K562 (cell line): ENCODE measurements around the gene TMEM222. TPM values are rescaled to one million over a fixed set of nuclear protein-coding genes. Genes with fewer than 3 reads are reported as not detected.

ENCODE experiments used
- CAMTA2 ChIP-seq: fragments of 250-450 bp; sonication (Bioruptor Pico); conservative IDR thresholded peaks from 2 replicates; pipeline ENCODE4 v1.5.1; 2022
- CUX1 ChIP-seq: fragments of 200-800 bp; sonication (Bioruptor generic); IDR thresholded peaks from 2 replicates; pipeline ENCODE4 v1.6.1; 2016; ENCODE audit warnings: missing genetic modification characterization, missing compliant biosample characterization
- HDAC1 ChIP-seq, 2 experiments: fragments of 450-650 bp; IDR thresholded peaks; 2 replicates each; pipeline ENCODE4 v1.6.1; 2016 to 2017; ENCODE audit warnings: inconsistent platforms in 1 of 2, mild to moderate bottlenecking in 1 of 2, moderate library complexity in 1 of 2
- HIVEP1 ChIP-seq: fragments of 250-450 bp; sonication (Bioruptor Pico); IDR thresholded peaks from 2 replicates; pipeline ENCODE4 v1.4.0; 2020; ENCODE audit warnings: mild to moderate bottlenecking
- SNRNP70 ChIP-seq: fragments of 200-400 bp; formaldehyde crosslinking; optimal IDR thresholded peaks from 2 replicates; pipeline ENCODE3; 2017; ENCODE audit warnings: low read depth, low read length
- TSC22D4 ChIP-seq: fragments of 450-650 bp; IDR thresholded peaks from 2 replicates; pipeline ENCODE4 v1.6.1; 2016; ENCODE audit warnings: missing genetic modification characterization, missing biosample characterization, control low read depth
- U2AF1 ChIP-seq: fragments of 200-400 bp; formaldehyde crosslinking; optimal IDR thresholded peaks from 2 replicates; pipeline ENCODE3; 2017; ENCODE audit warnings: mild to moderate bottlenecking, low read depth, low read length, moderate library complexity
- ZKSCAN1 ChIP-seq: fragments of 150-350 bp; IDR thresholded peaks from 2 replicates; pipeline ENCODE4 v1.6.1; 2016; ENCODE audit warnings: low read depth, low read length
- ZNF239 ChIP-seq: fragments of 250-450 bp; sonication (Bioruptor Pico); IDR thresholded peaks from 2 replicates; pipeline ENCODE4 v1.4.0; 2020; ENCODE audit warnings: mild to moderate bottlenecking
- ZNF277 ChIP-seq: fragments of 250-450 bp; sonication (Bioruptor Pico); IDR thresholded peaks from 2 replicates; pipeline ENCODE4 v1.8.0; 2022; ENCODE audit warnings: inconsistent platforms, mild to moderate bottlenecking, moderate library complexity, borderline replicate concordance
- ZNF311 ChIP-seq: fragments of 250-450 bp; sonication (Bioruptor Pico); IDR thresholded peaks from 2 replicates; pipeline ENCODE4 v1.4.0; 2020; ENCODE audit warnings: mild to moderate bottlenecking, moderate library complexity
- ZNF316 ChIP-seq: fragments of 450-650 bp; IDR thresholded peaks from 2 replicates; pipeline ENCODE4 v1.6.1; 2016
- ZNF778 ChIP-seq: fragments of 450-650 bp; formaldehyde crosslinking; IDR thresholded peaks from 2 replicates; pipeline ENCODE4 v1.4.0; 2020; ENCODE audit warnings: mild to moderate bottlenecking, moderate library complexity
- ZNF79 ChIP-seq: fragments of 250-450 bp; sonication (Bioruptor Pico); IDR thresholded peaks from 2 replicates; pipeline ENCODE4 v1.4.0; 2020; ENCODE audit warnings: low read depth, mild to moderate bottlenecking, moderate library complexity
- ZNF830 ChIP-seq: fragments of 250-450 bp; sonication (Bioruptor Pico); IDR thresholded peaks from 2 replicates; pipeline ENCODE4 v1.5.0; 2021; ENCODE audit warnings: mild to moderate bottlenecking
- polyA plus RNA-seq, 8 experiments: library from polyadenylated mRNA; depleted of rRNA in 4 of 8; stranded (reverse) in 5 of 8; unstranded in 3 of 8; fragments of >200 nt; fragmentation: Nextera tagmentation in 2 of 8; fragmentation: Illumina TruSeq in 1 of 8; extraction: Ambion mirVana in 2 of 8; extraction: Trizol in 1 of 8; gene quantifications; 2 replicates each; pipeline versions ENCODE4 v1.2.1 to v1.2.3, GENCODE V29; 2011 to 2014; ENCODE audit warnings: inconsistent platforms in 1 of 8, missing spikeins in 1 of 8
- total RNA-seq, 7 experiments: library from RNA; depleted of rRNA in 6 of 7; stranded (reverse); fragments of >200 nt in 6 of 7; fragmentation: Illumina TruSeq in 2 of 7; extraction: Trizol in 2 of 7; gene quantifications; 2 replicates each; pipeline versions ENCODE4 v1.2.1 to v1.2.3, GENCODE V29; 2011 to 2021; ENCODE audit warnings: low replicate concordance in 1 of 7
- TF ChIP-seq, protein P1 (sequence below), 2 experiments: fragments of 450-650 bp; IDR thresholded peaks; 2 replicates each; pipeline ENCODE4 v1.6.1; 2018; ENCODE audit warnings: mild to moderate bottlenecking in 2 of 2, low read depth in 1 of 2; ENCODE audit not compliant: partially characterized antibody in 2 of 2
- TF ChIP-seq, protein P2 (sequence below): IDR thresholded peaks from 2 replicates; pipeline ENCODE4 v1.6.1; 2011; ENCODE audit not compliant: insufficient read length; ENCODE audit errors: extremely low read depth

The TMEM222 gene
- total and polyA plus RNA-seq, 9 of the 15 experiments (the other 6 are each of a cell fraction or from before 2014, with no cell fraction given), result 6.9 to 48.0 (median 32.8) TPM

DNA sequence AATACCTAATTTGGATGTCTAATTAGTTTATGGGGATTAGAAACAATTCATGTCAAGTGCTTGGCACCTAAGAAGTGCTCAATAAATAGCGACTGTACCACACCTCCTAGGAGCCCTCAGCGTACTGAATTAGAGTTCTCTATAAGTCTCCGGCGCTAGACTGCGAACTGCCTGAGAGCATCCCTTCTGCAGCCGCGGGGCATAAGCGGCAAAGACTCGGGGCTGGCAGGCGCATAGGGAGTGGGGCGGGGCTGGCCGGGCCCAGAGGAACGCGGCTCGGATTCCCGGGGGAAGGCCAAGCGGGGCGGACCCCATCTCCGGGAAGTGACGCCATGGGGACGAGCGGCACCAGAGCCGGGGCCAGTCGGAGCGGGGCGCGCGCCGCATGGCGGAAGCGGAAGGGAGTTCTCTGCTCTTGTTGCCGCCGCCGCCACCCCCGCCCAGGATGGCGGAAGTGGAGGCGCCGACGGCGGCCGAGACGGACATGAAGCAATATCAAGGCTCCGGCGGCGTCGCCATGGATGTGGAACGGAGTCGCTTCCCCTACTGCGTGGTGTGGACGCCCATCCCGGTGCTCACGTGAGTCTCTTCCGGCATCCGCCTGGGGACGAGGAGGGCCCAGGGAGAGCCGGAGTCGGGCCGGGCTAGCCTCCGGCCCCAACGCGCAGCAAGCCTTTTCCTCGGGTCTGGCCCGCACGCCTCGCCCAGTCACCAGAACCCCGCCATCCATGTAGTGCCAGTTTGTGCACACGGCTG lies at the start of gene TMEM222 (continued):
- TF ChIP-seq ZNF239 (no peak), ZNF830 (CRISPR knock-in tag) (0 out of 2 replicates have a peak, but pooled peaks have one; percentile 24), CUX1 (CRISPR knock-in tag) (no peak), HIVEP1 (CRISPR knock-in tag) (peak; percentile 72; the same call in 1 of the 2 replicates), ZNF311 (CRISPR knock-in tag) (no peak), ZNF277 (CRISPR knock-in tag) (no peak), ZNF79 (CRISPR knock-in tag) (no peak), U2AF1 (peak; percentile 99), HDAC1 (IDR thresholded peaks at IDR 0.05) (peak in 1 of 2 experiments; percentile 93; a peak in 2 of 4 replicates), CAMTA2 (CRISPR knock-in tag) (peak; percentile 84; the same call in 1 of the 2 replicates), ZKSCAN1 (peak; percentile 61; the same call in 1 of the 2 replicates), ZNF778 (CRISPR knock-in tag) (no peak), ZNF316 (no peak), SNRNP70 (no peak), TSC22D4 (tag) (no peak)
- TF ChIP-seq, protein P1, sequence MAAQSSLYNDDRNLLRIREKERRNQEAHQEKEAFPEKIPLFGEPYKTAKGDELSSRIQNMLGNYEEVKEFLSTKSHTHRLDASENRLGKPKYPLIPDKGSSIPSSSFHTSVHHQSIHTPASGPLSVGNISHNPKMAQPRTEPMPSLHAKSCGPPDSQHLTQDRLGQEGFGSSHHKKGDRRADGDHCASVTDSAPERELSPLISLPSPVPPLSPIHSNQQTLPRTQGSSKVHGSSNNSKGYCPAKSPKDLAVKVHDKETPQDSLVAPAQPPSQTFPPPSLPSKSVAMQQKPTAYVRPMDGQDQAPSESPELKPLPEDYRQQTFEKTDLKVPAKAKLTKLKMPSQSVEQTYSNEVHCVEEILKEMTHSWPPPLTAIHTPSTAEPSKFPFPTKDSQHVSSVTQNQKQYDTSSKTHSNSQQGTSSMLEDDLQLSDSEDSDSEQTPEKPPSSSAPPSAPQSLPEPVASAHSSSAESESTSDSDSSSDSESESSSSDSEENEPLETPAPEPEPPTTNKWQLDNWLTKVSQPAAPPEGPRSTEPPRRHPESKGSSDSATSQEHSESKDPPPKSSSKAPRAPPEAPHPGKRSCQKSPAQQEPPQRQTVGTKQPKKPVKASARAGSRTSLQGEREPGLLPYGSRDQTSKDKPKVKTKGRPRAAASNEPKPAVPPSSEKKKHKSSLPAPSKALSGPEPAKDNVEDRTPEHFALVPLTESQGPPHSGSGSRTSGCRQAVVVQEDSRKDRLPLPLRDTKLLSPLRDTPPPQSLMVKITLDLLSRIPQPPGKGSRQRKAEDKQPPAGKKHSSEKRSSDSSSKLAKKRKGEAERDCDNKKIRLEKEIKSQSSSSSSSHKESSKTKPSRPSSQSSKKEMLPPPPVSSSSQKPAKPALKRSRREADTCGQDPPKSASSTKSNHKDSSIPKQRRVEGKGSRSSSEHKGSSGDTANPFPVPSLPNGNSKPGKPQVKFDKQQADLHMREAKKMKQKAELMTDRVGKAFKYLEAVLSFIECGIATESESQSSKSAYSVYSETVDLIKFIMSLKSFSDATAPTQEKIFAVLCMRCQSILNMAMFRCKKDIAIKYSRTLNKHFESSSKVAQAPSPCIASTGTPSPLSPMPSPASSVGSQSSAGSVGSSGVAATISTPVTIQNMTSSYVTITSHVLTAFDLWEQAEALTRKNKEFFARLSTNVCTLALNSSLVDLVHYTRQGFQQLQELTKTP (IDR thresholded peaks at IDR 0.05; ENCODE audit: low read depth in 1 of 2, partially characterized antibody in 2 of 2), result peak in 1 of 2 experiments; percentile 72
- TF ChIP-seq, protein P2, sequence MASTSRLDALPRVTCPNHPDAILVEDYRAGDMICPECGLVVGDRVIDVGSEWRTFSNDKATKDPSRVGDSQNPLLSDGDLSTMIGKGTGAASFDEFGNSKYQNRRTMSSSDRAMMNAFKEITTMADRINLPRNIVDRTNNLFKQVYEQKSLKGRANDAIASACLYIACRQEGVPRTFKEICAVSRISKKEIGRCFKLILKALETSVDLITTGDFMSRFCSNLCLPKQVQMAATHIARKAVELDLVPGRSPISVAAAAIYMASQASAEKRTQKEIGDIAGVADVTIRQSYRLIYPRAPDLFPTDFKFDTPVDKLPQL, result no peak
